Neuron (in vitro differentiated cells): ENCODE data around the gene MMAA.
"Not testable (repeated sequence)": the region's sequence is repeated elsewhere in the genome, so short reads cannot be mapped to it uniquely, and the experiment has no call there.

ENCODE experiments used
- H2AFZ ChIP-seq: one replicate; pipeline ENCODE4 v1.6.1; 2013; ENCODE audit warnings: low read depth, mild to moderate bottlenecking, inconsistent platforms, low read length, moderate library complexity
- H3K27me3 ChIP-seq: one replicate; pipeline ENCODE4 v1.6.1; 2013; ENCODE audit warnings: low read length; ENCODE audit not compliant: insufficient read depth
- H3K36me3 ChIP-seq: one replicate; pipeline ENCODE4 v1.6.1; 2013; ENCODE audit warnings: low read length; ENCODE audit not compliant: insufficient read depth
- H3K4me1 ChIP-seq: one replicate; pipeline ENCODE4 v1.6.1; 2013; ENCODE audit warnings: low read length; ENCODE audit not compliant: insufficient read depth
- H3K4me3 ChIP-seq: 2 replicates; pipeline ENCODE4 v1.5.1; 2013; ENCODE audit warnings: mild to moderate bottlenecking, low read length, moderate library complexity
- H3K9me3 ChIP-seq: one replicate; pipeline ENCODE4 v1.6.1; 2013; ENCODE audit warnings: low read length

The MMAA gene

DNA sequence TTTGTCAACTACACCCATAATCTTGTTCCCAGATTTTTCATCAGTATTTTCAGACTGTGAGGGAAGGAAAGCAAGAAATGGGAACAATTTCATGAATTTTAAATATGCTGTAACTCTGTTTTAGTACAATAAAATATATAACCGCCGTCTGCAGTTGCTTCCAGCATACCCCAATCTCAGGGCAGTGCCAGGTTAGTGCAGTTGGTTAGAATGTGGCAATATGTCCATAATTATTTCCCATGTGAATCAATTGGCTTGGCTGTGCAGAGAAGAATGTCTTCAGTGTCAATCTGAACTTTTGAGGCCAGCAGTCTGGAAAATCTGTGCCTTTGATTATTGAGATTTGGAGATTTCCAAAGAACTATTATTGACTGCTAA is 5.0 kb upstream of the MMAA start:
- no peaks in the 10 kb centered on the region for H3K9me3 ChIP-seq
- H2AFZ ChIP-seq: no peak overlapping the region
- no peaks in the 10 kb centered on the region for H3K27me3 ChIP-seq
- H3K4me1 ChIP-seq: peaks cover 11% of the 10 kb centered on the region
- H3K4me3 ChIP-seq: no peak overlapping the region
- H3K36me3 ChIP-seq: no peaks in the 10 kb centered on the region

DNA sequence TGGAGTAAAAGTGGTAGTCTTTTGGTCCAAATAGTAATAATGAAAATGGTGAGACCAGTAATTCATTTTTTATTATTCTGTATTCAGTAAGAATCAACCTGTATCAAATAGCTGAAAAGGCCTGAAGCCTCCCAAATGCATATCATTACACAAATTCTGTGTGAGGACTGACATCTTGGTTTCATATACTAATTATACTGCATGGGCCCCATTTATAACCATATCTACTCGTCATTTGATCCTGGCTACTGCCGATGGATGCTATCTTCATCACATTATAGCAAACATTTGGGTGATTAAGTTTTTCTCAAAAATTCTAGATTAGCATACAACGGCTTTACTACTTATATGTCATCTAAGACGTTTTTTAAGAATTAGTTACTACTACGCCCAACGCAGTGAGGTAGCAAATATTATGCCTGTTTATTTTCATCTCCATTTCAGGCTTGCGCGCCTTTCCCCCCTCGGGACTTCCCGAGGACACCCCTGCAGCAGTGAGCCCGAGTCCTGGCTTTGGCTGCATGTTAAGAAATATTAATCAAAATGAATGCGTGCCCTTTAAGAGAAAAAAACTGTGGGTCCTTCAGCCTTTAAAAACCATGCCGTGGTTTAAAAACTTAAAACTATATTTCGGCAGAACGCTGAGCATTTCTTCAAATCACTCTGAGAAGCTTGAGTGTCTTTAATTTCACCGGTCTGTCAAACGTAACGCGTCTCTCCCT is 814 bp upstream of the MMAA start:
- Histone ChIP-seq H2AFZ (peak overlapping the region; percentile 93), H3K9me3 (no peaks in the 10 kb centered on the region), H3K4me3 (peak overlapping the region; percentile 95), H3K27me3 (no peaks in the 10 kb centered on the region), H3K4me1 (peaks cover 20% of the 10 kb centered on the region), H3K36me3 (no peaks in the 10 kb centered on the region)

DNA sequence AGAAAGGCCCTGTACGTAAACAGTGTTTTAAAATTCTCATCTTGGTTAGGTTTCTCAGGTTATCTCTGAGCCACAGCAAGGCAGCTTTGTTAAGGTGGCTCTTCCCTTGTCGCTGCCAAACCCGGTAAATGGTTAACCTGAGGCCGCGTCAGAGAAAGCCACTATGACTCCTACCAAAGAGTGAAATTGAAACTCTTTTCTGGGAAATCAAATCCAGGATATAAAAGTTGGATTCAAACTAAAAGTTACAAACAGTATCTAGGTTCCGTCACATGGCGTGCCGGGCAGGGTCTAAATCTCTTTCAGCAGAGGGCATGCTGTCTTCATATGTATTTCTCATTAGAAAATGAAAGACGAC is 433 bp downstream of the MMAA start:
- H3K36me3 ChIP-seq: no peaks in the 10 kb centered on the region
- peak overlapping the region; percentile 93 for H2AFZ ChIP-seq
- no peaks in the 10 kb centered on the region for H3K9me3 ChIP-seq
- peaks cover 20% of the 10 kb centered on the region for H3K4me1 ChIP-seq
- H3K4me3 ChIP-seq: peak overlapping the region; percentile 95
- H3K27me3 ChIP-seq: no peaks in the 10 kb centered on the region

DNA sequence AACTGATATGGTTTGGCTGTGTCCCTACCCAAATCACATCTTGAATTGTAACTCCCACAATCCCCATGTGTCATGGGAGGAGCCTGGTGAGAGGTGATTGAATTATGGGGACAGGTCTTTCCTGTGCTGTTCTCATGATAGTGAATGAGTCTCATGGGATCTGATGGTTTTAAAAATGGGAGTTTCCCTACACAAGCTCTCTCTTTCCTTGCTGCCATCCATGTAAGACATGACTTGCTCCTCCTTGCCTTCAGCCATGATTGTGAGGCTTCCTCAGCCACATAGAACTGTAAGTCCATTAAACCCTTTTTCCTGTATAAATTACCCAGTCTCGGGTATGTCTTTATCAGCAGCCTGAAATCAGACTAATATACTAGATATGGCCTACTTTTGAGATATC is 2.9 kb downstream of the MMAA start:
- not testable (repeated sequence) for H2AFZ ChIP-seq, H3K27me3 ChIP-seq, H3K9me3 ChIP-seq, H3K4me3 ChIP-seq, H3K36me3 ChIP-seq
- peaks cover 20% of the 10 kb centered on the region for H3K4me1 ChIP-seq

DNA sequence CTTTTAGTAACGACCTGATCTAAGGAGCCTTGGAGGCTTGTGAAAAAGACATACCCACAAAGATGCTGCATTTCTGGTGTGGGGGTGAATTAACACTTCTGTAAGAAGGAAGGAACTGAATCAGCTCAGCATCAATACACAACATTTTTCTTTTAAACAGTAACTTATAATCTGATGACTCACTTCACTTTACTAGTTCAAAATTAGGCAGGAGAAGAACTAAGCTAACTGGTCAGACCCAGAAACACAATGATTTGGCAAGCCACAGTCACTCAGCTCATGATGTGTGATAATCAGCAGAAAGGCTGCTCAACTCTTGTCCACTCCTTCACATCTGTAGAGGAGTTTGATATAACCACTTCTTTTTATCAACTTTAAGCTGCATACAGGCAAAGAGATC is 4.6 kb downstream of the MMAA start:
- H3K9me3 ChIP-seq: peaks cover 3% of the 10 kb centered on the region
- no peaks in the 10 kb centered on the region for H3K27me3 ChIP-seq
- no peak overlapping the region for H2AFZ ChIP-seq
- no peak overlapping the region for H3K4me3 ChIP-seq
- no peaks in the 10 kb centered on the region for H3K36me3 ChIP-seq
- H3K4me1 ChIP-seq: peaks cover 9% of the 10 kb centered on the region

DNA sequence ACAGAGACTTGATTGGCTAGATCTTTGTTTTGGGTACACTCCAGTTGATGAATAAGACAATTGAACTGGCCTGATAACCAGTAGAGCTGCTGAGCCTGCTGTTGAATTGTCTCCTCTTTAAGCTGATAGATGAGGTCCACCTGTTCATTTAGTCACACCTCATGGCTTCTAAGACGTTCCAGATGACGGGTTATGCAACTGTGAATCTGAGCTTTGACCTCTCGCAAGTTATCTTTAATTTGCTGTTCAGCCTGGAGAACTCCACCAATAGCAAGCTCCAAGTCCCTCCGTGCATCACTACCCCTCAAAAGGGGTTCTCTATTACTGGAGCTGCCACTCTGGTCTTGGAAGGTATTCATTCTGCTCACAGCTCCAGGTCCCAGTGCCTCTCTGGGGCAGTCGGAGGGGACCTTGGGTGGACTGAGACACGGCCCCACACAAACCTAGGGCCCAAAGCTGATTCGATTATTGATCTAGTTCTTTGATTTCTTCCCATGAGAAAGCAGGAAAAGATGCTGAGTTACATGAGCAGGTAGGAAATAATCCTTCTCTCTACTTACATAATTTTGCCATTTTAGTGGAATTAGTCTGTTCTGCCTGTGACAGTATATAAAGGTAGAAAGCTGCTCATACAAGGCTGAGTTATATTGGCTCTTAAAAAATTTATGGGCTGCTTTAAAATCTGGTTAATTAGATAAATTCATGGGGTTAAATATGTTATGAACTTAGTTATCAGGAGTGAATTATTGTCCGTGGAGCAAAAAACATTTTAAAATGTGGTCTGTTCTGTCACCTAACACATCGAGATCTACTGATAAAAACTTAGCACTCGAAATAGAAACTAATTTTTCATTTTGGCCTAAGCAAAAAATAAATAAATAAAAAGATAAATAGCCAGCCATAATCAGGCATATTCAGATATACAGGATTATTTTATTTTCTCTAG is 6.8 kb downstream of the MMAA start:
- Histone ChIP-seq H2AFZ (no peak overlapping the region), H3K27me3 (no peaks in the 10 kb centered on the region), H3K9me3 (peaks cover 3% of the 10 kb centered on the region), H3K36me3 (no peaks in the 10 kb centered on the region), H3K4me3 (no peak overlapping the region), H3K4me1 (no peaks in the 10 kb centered on the region)

DNA sequence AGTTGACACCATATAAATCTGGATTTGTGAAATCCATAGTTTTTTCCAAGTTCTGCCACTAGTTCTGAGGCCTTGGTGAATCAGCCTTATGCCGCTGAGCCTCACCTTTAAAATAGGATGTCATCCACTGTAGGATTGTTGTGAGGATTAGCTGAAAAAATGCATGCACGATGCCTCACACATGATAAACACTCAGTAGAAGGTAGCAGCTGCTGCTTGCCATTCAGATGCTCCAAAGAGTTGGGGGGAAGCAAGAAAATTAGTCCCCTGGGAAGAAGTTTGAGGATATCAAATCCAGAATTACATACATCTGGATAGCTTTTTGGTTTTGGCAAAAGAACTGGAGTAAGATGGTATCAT is 7.4 kb downstream of the MMAA start:
- H3K36me3 ChIP-seq: no peaks in the 10 kb centered on the region
- no peaks in the 10 kb centered on the region for H3K27me3 ChIP-seq
- no peaks in the 10 kb centered on the region for H3K4me1 ChIP-seq
- H2AFZ ChIP-seq: no peak overlapping the region
- H3K9me3 ChIP-seq: peaks cover 3% of the 10 kb centered on the region
- no peak overlapping the region for H3K4me3 ChIP-seq

DNA sequence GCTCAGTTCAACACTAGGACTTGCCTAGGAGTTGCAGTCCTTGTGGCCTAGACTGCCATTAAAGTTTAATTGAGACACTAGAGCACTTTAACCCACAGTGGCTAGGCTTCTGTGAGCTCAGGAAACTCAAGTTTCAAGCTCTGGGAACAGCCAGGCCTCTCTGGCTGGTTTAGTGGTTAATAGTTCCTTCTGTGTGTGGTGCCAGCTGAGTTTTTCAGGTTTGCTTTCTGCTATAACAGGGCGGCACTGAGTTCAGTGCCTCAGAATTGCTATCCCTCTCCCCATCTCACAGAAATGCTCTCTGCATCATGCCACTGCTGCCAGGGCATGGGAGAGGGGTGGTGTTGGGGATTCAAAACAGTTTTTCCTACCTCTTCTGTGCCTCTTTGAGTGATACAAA is 15.9 kb downstream of the MMAA start:
- Histone ChIP-seq H3K27me3 (no peaks in the 10 kb centered on the region), H3K9me3 (no peaks in the 10 kb centered on the region), H2AFZ (no peak overlapping the region), H3K4me1 (no peaks in the 10 kb centered on the region), H3K36me3 (peaks cover 3% of the 10 kb centered on the region), H3K4me3 (no peak overlapping the region)

DNA sequence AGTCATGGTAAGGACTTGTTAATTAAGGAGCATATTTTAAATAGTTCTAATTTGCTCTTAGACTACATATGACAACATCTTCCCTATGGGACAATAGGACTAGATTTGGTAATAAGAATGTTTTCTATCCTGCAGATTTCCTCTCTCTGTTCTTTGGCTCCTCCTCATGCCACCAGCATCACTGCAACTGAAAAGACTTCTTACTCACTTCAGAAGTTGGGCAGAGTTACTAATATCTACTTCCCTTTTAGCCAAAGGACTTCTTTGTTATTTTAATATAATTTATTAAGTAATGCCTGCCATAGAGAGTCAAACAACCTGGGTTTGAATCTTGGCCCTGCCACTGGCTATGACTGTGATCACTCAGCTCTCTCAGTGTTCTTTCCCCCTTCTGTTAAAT is 16.4 kb downstream of the MMAA start:
- no peaks in the 10 kb centered on the region for H3K27me3 ChIP-seq
- no peak overlapping the region for H3K4me3 ChIP-seq
- no peaks in the 10 kb centered on the region for H3K4me1 ChIP-seq
- H3K36me3 ChIP-seq: peaks cover 3% of the 10 kb centered on the region
- H3K9me3 ChIP-seq: no peaks in the 10 kb centered on the region
- no peak overlapping the region for H2AFZ ChIP-seq

DNA sequence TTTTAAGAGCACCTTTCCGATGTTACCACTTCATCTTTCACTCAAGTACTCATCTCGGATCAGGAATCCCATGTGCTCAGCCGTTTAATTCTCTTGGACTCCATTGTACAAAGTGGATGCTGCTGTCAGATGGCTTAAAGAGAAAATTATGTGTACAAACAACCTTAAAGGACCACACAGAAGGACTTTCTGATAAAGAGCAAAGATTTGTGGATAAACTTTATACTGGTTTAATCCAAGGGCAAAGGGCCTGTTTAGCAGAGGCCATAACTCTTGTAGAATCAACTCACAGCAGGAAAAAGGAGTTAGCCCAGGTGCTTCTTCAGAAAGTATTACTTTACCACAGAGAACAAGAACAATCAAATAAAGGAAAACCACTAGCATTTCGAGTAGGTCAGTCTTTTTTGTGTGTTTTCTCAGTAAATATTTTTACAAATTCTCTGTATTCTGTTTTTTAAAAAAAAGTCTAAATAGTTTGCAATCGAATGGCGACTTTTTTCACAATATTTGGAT is 20.1 kb downstream of the MMAA start:
- no peaks in the 10 kb centered on the region for H3K27me3 ChIP-seq
- H3K36me3 ChIP-seq: peaks cover 3% of the 10 kb centered on the region
- no peak overlapping the region for H3K4me3 ChIP-seq
- no peaks in the 10 kb centered on the region for H3K9me3 ChIP-seq
- H3K4me1 ChIP-seq: no peaks in the 10 kb centered on the region
- no peak overlapping the region for H2AFZ ChIP-seq

DNA sequence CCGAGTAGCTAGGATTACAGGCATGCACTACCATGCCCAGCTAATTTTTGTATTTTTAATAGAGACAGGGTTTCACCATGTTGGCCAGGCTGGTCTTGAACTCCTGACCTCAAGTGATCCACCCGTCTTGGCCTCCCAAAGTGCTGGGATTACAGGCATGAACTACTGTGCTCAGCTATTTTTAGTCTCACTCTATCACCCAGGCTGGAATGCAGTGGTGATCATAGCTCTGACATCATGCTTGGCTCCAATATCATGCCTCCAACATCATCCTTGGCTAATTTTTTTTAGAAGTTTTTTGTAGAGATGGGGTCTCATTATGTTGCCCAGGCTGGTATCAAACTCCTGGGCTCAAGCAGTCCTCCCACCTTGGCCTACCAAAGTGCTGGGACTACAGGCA is 21.1 kb downstream of the MMAA start:
- H3K27me3 ChIP-seq: not testable (repeated sequence)

DNA sequence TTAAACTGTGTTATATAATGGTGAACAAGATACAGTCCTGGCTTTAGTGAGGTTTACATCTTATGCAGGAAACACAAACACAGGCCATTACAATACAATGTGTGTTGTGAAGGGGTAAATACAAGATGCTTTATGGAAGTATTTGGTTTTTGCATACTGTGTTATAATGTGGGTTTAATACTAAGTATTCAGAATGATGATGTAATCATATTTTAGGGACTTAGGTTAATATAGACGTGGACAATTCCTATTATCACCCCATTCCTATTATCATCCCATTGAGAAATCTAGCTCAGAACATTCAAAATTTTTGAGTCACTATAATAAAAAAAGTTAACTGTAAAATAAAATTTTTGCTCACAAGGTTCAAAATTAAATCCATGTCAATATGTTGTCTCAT is 24.1 kb downstream of the MMAA start:
- H3K4me1 ChIP-seq: no peaks in the 10 kb centered on the region
- H2AFZ ChIP-seq: no peak overlapping the region
- no peak overlapping the region for H3K4me3 ChIP-seq
- no peaks in the 10 kb centered on the region for H3K9me3 ChIP-seq
- no peaks in the 10 kb centered on the region for H3K27me3 ChIP-seq
- peaks cover 3% of the 10 kb centered on the region for H3K36me3 ChIP-seq

More for the DNA sequence above, 21.1 kb downstream of the MMAA start:
- not testable (repeated sequence) for H3K9me3 ChIP-seq, H3K4me1 ChIP-seq, H2AFZ ChIP-seq, H3K4me3 ChIP-seq, H3K36me3 ChIP-seq

DNA sequence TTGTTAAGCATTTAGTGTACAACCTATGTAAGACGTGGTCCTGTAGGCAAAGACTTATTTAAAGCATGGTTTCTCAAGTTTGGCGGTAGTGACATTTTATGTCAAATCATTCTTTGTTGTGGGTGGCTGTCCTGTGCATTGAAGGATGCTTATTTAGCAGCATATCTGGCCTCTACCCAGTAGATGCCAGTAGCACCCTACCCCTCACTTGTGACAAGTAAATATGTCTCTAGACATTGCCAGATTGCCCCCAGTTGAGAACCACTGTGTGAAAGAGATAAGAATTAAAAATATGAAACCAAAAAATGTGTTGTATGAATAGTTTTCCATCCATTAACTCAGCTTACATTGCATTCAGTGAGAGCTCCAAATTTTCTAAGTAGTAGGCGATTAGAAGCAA is 25.5 kb downstream of the MMAA start:
- peaks cover 1% of the 10 kb centered on the region for H3K36me3 ChIP-seq
- peaks cover under 1% of the 10 kb centered on the region for H3K9me3 ChIP-seq
- H3K4me3 ChIP-seq: no peak overlapping the region

More for the DNA sequence above, 25.5 kb downstream of the MMAA start:
- Histone ChIP-seq H3K27me3 (no peaks in the 10 kb centered on the region), H3K4me1 (no peaks in the 10 kb centered on the region), H2AFZ (no peak overlapping the region)
